Measurements from ENCODE around the gene STX10. TPM values are rescaled to one million over a fixed set of nuclear protein-coding genes. Genes with fewer than 3 reads are reported as not detected.
A peak's percentile ranks its signal among the peaks of the same experiment; 100 is the strongest.

Gene STX10
- total and polyA plus RNA-seq, 9 of the 15 experiments (the other 6 are each of a cell fraction or from before 2014, with no cell fraction given), result 0.51 to 66.3 (median 31.0) TPM

- TF ChIP-seq CEBPZ (IDR thresholded peaks at IDR 0.05; ENCODE audit: borderline replicate concordance, low read depth, low read length), result no peak
- peak; percentile 12; the same call in 1 of the 2 replicates for TF ChIP-seq POLR2AphosphoS5 (IDR thresholded peaks at IDR 0.05; ENCODE audit: control insufficient read depth, insufficient read depth, low read depth, low read length)
- peak; percentile 2; the same call in 1 of the 2 replicates for TF ChIP-seq MAX (CRISPR knock-in tag; IDR thresholded peaks at IDR 0.05)
- peak; percentile 99 for TF ChIP-seq POLR2AphosphoS2 (IDR thresholded peaks at IDR 0.05; ENCODE audit: low read length)
- peak; percentile 44; the same call in 1 of the 2 replicates for TF ChIP-seq ZFP1 (CRISPR knock-in tag; IDR thresholded peaks at IDR 0.05)
- peak in 1 of 2 experiments; percentile 60; a peak in 3 of 4 replicates for TF ChIP-seq TEAD1 (CRISPR knock-in tag; IDR thresholded peaks at IDR 0.05)
- TF ChIP-seq ATF4 (CRISPR knock-in tag; IDR thresholded peaks at IDR 0.05), result peak; percentile 29; the same call in 1 of the 2 replicates
- TF ChIP-seq JUNB (CRISPR knock-in tag; conservative IDR thresholded peaks at IDR 0.05), result no peak
- peak; percentile 17; the same call in 1 of the 2 replicates for TF ChIP-seq ZNF263 (CRISPR knock-in tag; IDR thresholded peaks at IDR 0.05; ENCODE audit: borderline replicate concordance)
- TF ChIP-seq HOXB6 (CRISPR knock-in tag; IDR thresholded peaks at IDR 0.05; ENCODE audit: borderline replicate concordance), result 0 out of 2 replicates have a peak, but pooled peaks have one; percentile 37
- 0 out of 2 replicates have a peak, but pooled peaks have one; percentile 70 for TF ChIP-seq HLTF (IDR thresholded peaks at IDR 0.05)
- peak; percentile 52; the same call in 1 of the 2 replicates for TF ChIP-seq POLR2H (tag; IDR thresholded peaks at IDR 0.05; ENCODE audit: low read depth)
- 0 out of 2 replicates have a peak, but pooled peaks have one; percentile 8 for TF ChIP-seq MEF2A (IDR thresholded peaks at IDR 0.05; ENCODE audit: control insufficient read depth, low read depth, low read length)
- TF ChIP-seq ZBTB34 (CRISPR knock-in tag; IDR thresholded peaks at IDR 0.05), result no peak
- 0 out of 2 replicates have a peak, but pooled peaks have one; percentile 13 for TF ChIP-seq ZNF561 (CRISPR knock-in tag; conservative IDR thresholded peaks at IDR 0.05)
- peak; percentile 18 to 29; a peak in 1 of 4 replicates for TF ChIP-seq MAZ (CRISPR knock-in tag; conservative IDR thresholded peaks at IDR 0.05 in 1 of 2, IDR thresholded peaks at IDR 0.05 in 1 of 2)
- no peak for TF ChIP-seq MYC (IDR thresholded peaks at IDR 0.05; ENCODE audit: low read depth, low read length)
- TF ChIP-seq MYC (CRISPR knock-in tag; IDR thresholded peaks at IDR 0.05; ENCODE audit: borderline replicate concordance, low read depth), result peak; percentile 13; the same call in 1 of the 2 replicates
- peak; percentile 26 for TF ChIP-seq TBP (optimal IDR thresholded peaks at IDR 0.05; ENCODE audit: low read depth, low read length)
- no peak for TF ChIP-seq ZNF668 (CRISPR knock-in tag; IDR thresholded peaks at IDR 0.05)
- TF ChIP-seq MTA3 (IDR thresholded peaks at IDR 0.05; ENCODE audit: borderline replicate concordance), result 0 out of 2 replicates have a peak, but pooled peaks have one; percentile 47
Measured at GRCh38 chr19:13098277-13099072, 51.7 kb downstream of the STX10 start (continued).

Measured in K562 (cell line).